ENCODE measurements around the gene RALGAPA2. TPM values are rescaled to one million over a fixed set of nuclear protein-coding genes. Genes with fewer than 3 reads are reported as not detected.

Gene RALGAPA2
- total RNA-seq, 1 experiment from 2014 or later = 9.5 TPM

DNA sequence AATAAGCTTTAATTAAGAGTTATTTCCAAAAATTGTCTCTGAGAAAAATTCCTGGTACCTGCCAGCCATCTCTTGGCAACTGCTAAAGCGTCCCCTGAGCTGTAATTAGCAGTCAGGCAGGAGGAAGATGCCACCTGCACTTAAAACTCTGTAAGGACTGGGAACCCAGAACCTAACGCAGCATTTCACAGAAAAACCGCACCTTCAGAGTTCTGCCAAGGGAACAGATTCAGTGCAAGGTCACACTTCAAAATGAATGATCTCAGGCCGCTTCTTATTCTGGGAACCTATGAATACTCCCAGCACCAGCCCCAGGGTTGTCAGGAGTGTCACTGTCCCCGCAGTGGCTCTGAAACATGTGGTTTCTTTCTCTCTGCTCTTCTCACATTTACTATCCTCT is 307.8 kb downstream of the RALGAPA2 start:
- DNase-seq (ENCODE audit: low read depth) = no peak

- no peak for DNase-seq (ENCODE audit: low read depth)
Measured at GRCh38 chr20:20401991-20402390, 310.5 kb downstream of the RALGAPA2 start.

DNA sequence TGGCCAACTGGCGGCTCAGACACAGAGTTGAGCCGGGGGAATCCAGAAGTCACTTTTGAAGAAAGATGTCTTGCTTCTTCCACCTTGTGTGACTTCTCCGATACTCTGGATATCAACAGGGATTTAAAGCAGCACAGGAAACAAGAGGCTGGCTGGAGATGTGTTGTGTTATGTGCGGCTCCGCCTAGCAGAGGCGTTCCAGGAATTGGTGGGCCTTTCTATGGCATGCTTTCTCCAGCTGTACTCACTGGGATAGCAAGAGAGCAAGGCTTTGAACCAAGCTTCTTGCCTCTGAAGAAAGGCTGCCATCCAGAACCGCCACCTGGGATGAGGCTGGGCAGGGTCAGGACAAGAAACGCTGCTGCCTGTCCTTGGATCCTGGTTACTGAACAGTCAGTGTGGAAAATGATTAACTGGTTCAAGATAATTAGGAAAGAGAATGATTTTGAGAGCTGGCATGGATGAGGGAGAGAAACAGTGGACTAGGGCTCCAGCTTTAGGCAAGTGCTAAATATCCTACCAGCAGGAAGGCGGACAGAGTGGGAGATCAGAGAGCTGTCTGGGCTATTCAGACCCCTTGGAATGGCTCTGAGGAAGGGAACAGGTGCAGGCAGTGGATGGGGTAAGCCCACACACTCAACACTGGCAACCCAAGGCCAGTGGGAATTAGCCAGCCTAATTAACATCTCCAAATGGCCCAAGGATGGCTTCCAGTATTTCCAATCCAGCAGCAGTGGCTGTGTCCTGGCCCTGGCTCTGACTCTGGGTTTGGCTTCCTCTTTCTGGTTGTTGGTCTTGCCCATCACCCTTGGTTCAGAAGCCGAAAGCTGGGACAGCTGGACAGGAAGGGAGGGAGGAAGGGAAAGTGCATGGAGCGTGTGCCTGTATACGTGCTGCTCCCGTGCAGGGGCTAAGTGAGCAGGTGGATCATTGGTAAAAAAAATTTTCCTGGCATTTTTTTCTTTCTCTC is 312.6 kb downstream of the RALGAPA2 start:
- no peak for DNase-seq (ENCODE audit: low read depth)

DNA sequence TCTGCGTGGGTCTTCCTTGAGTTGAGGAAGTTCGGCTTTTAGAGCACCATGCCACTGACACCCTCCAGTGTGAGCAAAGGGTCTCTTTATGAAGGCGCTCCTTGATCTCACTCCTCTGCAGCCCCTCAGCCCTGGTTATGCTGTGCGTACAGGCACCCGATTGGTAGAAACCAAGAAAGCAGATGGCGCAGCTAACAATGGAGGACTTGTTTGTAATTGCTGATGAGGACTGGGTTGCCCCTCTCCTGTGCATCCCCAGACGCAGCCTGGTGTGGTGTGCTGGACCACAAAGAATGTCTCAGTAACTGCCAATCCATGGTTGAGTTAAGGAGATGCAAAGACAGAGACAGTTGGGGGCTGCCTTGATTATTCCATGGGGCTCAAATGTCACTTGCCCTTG is 314.3 kb downstream of the RALGAPA2 start:
- DNase-seq (ENCODE audit: low read depth) = no peak

- DNase-seq (ENCODE audit: low read depth) = no peak
Measured at GRCh38 chr20:20396794-20397193, 315.6 kb downstream of the RALGAPA2 start.

DNA sequence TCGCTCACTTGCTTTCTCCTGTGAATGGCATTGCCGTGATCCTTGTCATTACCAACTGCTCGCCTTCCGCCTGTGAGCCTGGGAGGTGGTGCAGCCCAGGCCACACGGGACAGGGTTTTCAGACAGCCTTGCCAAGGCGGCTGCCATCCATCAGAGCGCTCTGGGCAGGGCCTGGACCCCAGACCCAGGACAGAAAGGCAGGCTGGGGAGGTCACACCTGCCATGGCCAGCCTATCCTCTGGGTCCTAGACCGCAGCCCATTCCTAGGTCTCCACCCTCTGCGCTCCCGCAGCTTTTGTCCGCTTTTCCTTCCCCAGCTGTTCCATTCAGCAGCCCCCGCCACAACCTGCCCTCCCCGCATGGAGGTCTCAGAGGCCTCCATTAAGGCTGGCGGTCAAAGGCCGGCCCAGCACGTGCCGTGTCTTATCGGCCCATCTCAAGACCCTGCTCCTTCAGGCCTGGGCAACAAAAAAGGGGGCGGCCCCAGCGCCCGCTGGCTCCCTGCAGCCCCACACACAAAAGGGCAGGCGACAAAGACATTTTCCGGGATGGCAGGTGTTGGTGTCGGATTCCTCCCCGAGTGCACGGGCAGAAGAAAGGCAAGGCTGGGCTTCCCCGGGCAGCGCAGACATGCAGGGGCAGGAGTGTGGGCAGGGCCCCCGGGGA is 316.4 kb downstream of the RALGAPA2 start:
- no peak for DNase-seq (ENCODE audit: low read depth)

- DNase-seq (ENCODE audit: low read depth) = no peak
Measured at GRCh38 chr20:20395087-20395486, 317.4 kb downstream of the RALGAPA2 start.

GRCh38 chr20:20393207-20394120 is 319.0 kb downstream of the RALGAPA2 start:
- no peak for DNase-seq (ENCODE audit: low read depth)

DNA sequence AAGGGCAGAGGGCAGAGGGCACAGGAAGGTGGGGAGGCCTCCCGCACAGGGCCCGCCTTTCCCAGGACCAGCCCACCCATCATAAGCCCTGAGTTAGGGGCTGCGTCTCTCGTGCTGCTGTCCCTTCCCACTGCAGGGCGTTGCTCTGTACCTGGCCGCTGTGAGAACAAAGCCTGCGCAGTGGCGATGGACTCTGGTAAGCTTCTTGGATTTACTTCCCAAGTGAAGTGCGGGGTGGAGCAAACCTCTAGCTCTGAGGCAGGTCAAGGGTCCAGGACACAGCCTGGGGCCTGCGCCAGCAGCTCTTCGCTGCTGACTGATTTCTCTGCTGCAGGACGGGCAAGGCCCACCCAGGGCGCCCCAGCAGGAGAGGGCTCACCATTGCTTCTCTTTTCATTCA is 320.7 kb downstream of the RALGAPA2 start:
- DNase-seq (ENCODE audit: low read depth) = no peak

DNA sequence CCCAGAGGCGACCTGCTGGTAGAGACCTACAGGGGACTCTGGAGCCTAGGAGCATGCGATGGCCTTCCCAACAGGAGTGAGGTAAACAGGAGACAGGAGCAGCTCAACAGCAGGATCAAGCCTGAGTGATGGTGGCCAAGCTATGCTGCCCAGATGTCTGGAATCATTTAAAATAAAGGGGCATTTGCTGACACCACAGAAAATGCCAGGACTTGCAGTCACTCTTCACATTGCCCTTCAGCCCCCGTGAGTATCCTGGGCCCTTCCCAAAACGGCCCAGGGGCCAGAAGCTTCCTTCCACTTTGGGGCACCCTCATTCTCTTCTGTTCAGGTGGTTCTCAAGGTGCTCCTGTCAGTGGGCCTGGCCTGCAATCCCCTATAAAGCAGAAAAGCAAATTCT is 321.3 kb downstream of the RALGAPA2 start:
- DNase-seq (ENCODE audit: low read depth) = no peak

- DNase-seq (ENCODE audit: low read depth) = no peak
Measured at GRCh38 chr20:20390393-20390792, 322.1 kb downstream of the RALGAPA2 start.

DNA sequence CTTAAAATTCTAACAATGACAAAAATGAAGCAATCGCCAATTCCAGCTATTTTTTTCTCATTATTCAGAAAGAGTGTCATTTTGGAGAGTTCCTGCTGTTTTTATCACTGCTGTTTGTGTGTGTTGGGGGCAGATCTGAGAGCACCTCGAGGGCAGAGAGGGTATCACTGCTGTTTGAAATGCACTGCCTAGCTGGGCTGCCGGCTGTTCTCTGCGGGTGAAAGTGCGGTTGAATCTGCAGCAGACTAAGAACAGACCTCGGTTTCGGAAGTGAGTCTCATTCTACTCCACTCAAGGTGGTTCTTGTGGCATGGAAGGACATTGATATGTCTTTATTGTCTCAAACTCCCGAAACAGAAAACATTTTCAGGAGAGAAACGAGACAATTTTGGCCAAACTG is 326.3 kb downstream of the RALGAPA2 start:
- no peak for DNase-seq (ENCODE audit: low read depth)

DNA sequence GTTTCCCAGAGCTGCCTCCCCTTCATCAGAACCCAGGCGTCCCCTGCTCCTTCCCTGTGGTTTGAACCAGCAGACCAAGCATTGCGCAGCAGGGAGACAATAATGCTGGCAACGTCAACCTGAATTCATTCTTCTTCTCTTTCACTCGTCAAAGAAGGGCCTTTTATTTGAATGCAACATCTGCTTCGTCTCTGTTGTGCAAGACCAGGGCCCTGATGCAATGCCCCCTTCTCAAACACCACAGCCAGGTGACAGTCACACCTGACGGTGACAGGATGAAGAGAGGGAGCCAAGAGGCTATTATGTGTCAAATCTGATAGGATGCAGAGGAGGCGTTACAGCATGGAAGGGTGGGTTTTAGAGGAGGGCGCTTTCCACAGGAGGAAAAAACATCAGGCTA is 336.6 kb downstream of the RALGAPA2 start:
- no peak for DNase-seq (ENCODE audit: low read depth)

- DNase-seq (ENCODE audit: low read depth) = peak; percentile 82
Measured at GRCh38 chr20:20373091-20373571, 339.3 kb downstream of the RALGAPA2 start.

DNA sequence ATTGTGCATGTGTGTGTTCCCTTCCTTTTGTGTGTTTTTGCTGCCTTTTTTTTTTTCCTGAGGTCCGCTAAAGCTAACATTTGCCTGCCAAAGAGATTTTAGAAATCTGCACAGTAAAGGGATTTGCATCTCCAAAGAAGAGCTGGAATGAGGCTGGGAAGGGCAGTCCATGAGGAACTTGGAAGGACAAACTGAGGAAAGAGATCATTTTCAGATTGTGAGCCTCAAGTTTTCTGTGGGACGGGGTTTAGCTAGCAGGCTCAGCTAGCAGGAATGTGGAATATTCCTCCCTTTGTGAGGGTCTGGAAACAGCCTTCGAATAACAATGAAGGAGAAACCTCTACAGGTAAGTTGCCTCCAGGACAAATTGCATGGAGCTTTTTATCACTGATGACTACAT is 340.8 kb downstream of the RALGAPA2 start:
- no peak for DNase-seq (ENCODE audit: low read depth)

- no peak for DNase-seq (ENCODE audit: low read depth)
Measured at GRCh38 chr20:20371083-20371482, 341.4 kb downstream of the RALGAPA2 start.

DNA sequence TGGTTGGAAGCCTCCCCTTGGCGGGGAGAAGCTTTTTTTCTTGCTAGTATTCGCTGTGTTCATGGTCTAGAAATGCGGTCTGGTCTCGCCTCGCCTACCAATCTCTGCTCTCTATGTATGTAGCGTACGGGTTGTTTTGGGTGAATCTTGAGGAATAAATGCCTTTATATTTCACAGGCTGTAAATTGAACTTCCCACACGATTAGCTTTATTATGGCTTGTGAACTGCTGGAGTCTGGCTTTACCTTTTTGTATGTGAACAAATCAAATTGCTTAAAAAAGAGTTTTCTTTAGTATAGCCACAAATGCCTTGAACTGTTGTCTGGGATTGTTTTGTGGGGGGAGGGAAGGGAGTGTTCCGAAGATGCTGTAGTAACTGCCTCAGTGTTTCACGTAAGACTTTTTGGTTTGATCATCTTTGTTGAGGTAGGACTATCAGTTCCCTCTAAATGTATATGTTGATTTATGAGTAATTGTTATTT is 342.3 kb downstream of the RALGAPA2 start:
- DNase-seq (ENCODE audit: low read depth) = peak; percentile 17

DNA sequence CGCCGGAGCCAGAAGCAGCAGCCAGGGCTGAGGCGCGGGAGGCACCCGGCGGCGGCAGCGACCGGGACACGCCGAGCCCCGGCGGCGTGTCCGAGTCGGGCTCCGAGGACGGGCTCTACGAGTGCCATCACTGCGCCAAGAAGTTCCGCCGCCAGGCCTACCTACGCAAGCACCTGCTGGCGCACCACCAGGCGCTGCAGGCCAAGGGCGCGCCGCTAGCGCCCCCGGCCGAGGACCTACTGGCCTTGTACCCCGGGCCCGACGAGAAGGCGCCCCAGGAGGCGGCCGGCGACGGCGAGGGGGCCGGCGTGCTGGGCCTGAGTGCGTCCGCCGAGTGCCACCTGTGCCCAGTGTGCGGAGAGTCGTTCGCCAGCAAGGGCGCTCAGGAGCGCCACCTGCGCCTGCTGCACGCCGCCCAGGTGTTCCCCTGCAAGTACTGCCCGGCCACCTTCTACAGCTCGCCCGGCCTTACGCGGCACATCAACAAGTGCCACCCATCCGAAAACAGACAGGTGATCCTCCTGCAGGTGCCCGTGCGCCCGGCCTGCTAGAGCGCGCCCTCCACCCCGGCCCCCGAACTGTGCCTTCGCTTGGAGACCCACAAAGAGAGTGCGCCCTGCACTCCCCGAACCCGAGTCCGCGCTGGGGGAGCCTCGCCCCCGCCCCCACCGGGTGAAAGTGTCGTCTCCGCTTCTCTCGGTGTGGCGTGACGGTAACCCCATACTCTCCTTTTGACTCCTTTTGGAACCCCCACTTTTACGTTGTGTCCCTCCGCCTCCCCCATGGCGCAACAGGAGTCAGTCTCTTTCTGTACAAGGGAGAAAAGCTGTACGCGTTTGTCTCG is 343.0 kb downstream of the RALGAPA2 start:
- DNase-seq (ENCODE audit: low read depth) = peak; percentile 44

GRCh38 chr20:20368418-20369249 is 343.8 kb downstream of the RALGAPA2 start:
- no peak for DNase-seq (ENCODE audit: low read depth)

Data from M059J (cell line).